Bronchial epithelial cell (primary cell): ENCODE data around the gene SLC46A2. TPM values are rescaled to one million over a fixed set of nuclear protein-coding genes. Genes with fewer than 3 reads are reported as not detected.

Experiments
- DNase-seq: peaks from one replicate; pipeline ENCODE4 v3.0.0-alpha.2; 2010; ENCODE audit warnings: low read depth
- FAIRE-seq: peaks from 2 replicates; lab custom pipeline; 2011; peaks lifted over from hg19 to GRCh38; lab: Jason Lieb, UNC
- H3K27me3 ChIP-seq: 2 replicates; pipeline ENCODE4 v1.5.1; 2011; ENCODE audit warnings: low read length; ENCODE audit not compliant: control insufficient read depth, insufficient read depth
- H3K36me3 ChIP-seq: 2 replicates; pipeline ENCODE4 v1.5.1; 2011; ENCODE audit warnings: low read length; ENCODE audit not compliant: control insufficient read depth, insufficient read depth
- H3K4me3 ChIP-seq: 2 replicates; pipeline ENCODE4 v1.5.1; 2011; ENCODE audit warnings: mild to moderate bottlenecking, low read depth, low read length, control low read depth
- CTCF ChIP-seq: IDR thresholded peaks from 2 replicates; pipeline ENCODE4 v1.5.1; 2011; ENCODE audit warnings: mild to moderate bottlenecking, moderate library complexity, low read length, control low read depth, inconsistent platforms; ENCODE audit not compliant: insufficient read depth, severe bottlenecking
- total RNA-seq: library from RNA; depleted of rRNA; stranded (reverse); fragments of >200 nt; gene quantifications from 2 replicates; pipeline ENCODE4 v1.2.1, GENCODE V29; 2014

Gene SLC46A2
- total RNA-seq, 1 donor from 2014 or later, result not detected

DNA sequence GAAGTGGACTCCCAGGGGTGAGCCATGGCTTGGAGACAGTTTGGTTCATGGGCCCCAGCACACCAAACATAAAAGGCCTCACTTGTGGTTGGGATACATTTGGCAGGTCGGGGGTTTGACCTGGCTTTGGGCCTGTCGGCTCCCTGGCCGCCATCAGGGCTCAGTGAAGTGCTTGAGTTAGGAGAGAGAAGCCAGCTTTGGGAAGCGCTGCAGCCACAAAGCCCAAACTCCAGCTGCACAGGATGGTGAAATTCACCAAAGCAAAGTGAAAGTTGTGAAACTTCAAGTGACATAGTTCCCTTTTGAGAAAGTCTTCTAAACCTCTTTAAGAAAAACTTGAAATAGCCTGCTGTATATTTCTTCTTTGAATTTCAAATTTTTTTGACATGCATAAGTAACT lies 27.5 kb downstream of the SLC46A2 start:
- no peaks in the 10 kb centered on the region for H3K27me3 ChIP-seq
- FAIRE-seq (no peak), DNase-seq (no peak)
- H3K36me3 ChIP-seq, result no peaks in the 10 kb centered on the region
- no peak overlapping the region for H3K4me3 ChIP-seq
- no peak for TF ChIP-seq CTCF

DNA sequence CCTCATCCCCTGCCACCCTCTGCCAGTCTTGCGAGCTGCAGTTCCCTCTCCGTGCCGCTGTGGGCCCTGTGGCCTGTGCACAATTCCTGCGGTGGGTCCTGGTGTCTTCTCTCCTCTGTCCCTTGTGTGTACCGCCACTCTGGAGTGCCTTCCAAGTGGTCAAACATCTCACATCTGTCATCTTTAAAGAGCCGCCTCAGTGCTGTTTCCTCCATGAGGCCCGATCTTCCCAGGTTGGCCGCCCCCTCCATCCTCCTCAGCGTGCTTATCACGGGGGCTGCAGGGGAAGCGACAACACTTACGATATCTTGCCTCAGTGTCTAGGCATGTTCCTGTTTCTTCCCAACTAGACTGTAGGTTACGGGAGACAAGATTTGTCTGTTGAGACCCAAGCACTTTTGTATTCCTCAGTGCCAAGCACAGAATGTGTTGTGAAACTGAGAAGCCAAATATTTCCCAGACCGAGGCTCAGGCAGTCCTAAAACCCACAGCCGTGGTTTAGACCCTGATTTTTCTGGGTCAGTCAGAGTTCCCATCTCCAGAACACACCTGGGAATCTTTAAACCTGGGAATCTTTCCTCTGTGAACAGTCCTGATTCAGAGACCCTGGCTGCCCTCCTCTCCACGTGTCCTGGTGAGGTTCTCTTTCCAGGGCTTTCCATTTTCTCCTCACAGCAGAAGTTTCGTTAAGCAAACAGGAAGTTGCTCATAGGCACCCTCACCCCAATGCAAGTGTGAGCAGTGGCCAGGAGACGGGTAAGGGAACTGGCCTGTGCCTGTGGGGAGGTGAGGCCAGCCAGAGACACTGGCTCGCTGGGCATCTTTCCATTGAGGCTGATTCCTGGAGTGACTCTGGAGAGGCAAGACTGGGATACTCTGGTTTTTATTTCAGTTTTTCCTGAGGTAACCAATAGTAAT lies 28.8 kb downstream of the SLC46A2 start:
- Histone ChIP-seq H3K27me3 (no peaks in the 10 kb centered on the region), H3K4me3 (no peak overlapping the region), H3K36me3 (no peaks in the 10 kb centered on the region)
- TF ChIP-seq CTCF, result no peak
- FAIRE-seq (no peak), DNase-seq (peak; percentile 71)

GRCh38 chr9:112861155-112861554 lies 29.5 kb downstream of the SLC46A2 start:
- Histone ChIP-seq H3K4me3 (no peak overlapping the region), H3K36me3 (no peaks in the 10 kb centered on the region), H3K27me3 (no peaks in the 10 kb centered on the region)
- TF ChIP-seq CTCF, result no peak
- DNase-seq (no peak), FAIRE-seq (no peak)

DNA sequence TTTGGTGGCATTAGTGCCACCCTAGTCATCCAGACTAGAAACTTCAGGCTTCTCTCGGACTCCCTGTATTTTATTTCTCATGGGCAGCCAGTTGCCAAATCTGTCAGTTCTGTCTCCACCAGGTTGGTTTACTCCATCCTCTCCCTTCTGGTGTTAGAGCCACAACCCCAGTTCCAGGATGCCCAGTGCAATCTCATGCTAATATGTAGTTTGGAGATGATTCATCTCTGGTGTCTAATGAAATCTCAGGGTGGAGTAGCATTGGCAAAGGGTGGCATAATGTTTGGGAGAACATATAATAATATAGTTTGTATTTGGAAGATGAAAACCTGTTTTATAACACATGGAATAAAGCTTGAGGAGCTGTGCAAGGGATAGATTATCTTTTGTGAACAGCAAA lies 30.2 kb downstream of the SLC46A2 start:
- TF ChIP-seq CTCF, result no peak
- Histone ChIP-seq H3K36me3 (no peaks in the 10 kb centered on the region), H3K27me3 (no peaks in the 10 kb centered on the region), H3K4me3 (no peak overlapping the region)
- FAIRE-seq (no peak), DNase-seq (peak; percentile 42)

DNA sequence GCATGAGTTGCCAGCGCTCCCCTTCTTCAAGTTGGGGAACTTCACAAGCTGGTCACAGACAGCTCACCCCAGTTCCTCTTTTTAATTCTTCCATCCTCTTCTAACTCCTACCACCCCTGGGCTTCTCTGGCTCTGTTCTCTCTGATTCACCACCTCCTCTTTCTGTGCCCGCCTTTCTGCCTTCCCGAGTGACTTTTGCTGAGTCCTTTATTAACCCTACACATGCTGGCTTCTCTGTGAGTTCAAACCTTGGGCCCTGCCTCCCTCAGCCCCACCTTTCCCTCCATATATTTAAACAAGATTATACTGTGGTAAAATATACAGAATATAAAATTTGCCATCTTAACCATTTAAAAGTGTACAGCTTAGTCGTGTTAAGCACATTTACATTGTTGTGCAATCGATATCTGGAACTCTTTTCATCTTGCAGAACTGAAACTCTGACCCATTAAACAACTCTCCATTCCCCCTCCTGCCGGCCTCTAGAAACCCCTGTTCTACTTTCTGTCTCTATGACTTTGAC lies 32.0 kb downstream of the SLC46A2 start:
- H3K4me3 ChIP-seq, result no peak overlapping the region
- DNase-seq (peak; percentile 26), FAIRE-seq (no peak)
- no peaks in the 10 kb centered on the region for H3K27me3 ChIP-seq
- no peaks in the 10 kb centered on the region for H3K36me3 ChIP-seq
- no peak for TF ChIP-seq CTCF
